Vagina (tissue), 2 donors: ENCODE data around the gene TNFRSF13B.

Experiments
- POLR2A ChIP-seq, 2 donors: fragments of 450-650 bp; IDR thresholded peaks; one replicate each; pipeline ENCODE4 v1.6.1; 2017; ENCODE audit warnings: antibody characterized with exemption in 2 of 2, mild to moderate bottlenecking in 2 of 2, moderate library complexity in 2 of 2
- POLR2AphosphoS5 ChIP-seq, 2 donors: sonication (generic); formaldehyde crosslinking; IDR thresholded peaks; one replicate each; pipeline ENCODE4 v1.9.0; 2017; ENCODE audit warnings: antibody characterized with exemption in 2 of 2, mild to moderate bottlenecking in 2 of 2, low read depth in 1 of 2; ENCODE audit not compliant: insufficient read depth in 1 of 2
- TF ChIP-seq, protein P1 (sequence below), 3 experiments: fragments of 450-650 bp in 2 of 3; fragments of 200-600 bp in 1 of 3; sonication (generic) in 1 of 3; IDR thresholded peaks; one replicate each; pipeline ENCODE4 v1.5.1; 2017 to 2019; ENCODE audit warnings: antibody characterized with exemption in 3 of 3, mild to moderate bottlenecking in 2 of 3, moderate library complexity in 2 of 3

DNA sequence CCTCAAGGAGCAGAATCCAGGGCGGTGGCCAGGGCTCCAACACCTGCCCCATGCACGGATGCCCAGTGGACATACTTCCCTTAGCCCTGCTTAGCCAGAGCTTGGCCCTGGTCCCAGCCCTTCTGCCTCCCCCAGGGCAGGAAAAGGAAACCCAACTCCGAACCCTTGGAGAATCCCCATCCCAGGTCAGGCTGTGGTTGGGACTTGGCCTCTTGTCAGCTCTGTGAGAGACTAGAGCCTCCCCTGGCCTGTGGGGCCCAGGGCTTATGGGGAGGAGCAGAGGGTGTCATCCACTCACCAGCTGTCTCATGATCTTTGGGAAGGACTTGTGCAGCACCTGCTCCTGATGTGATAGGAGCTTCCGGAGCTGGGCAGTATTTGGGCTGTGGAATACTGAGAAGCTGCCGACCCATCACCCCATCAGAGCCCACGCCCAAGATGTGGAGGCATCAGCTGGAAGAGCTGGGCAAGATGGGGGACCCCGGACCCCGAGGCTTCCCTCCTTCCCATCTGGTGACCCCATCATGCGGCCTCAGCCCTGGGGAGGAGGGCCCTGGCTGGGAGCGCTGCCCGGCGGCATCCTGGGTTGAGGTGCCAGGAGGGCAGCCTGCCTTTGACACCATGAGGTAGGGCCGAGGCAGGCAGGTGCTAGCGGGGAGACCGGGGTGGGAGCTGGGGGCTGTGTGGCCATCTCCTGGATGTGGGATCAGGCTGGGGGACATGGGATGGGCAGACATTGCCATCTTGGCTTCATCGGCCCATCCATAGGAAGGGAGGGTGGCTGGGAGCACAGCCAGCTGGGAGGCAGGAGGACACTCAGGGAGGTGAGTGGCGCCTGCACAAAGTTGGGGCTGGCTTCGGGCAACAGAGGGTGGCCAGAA lies 45.1 kb downstream of the TNFRSF13B start:
- TF ChIP-seq, protein P1, sequence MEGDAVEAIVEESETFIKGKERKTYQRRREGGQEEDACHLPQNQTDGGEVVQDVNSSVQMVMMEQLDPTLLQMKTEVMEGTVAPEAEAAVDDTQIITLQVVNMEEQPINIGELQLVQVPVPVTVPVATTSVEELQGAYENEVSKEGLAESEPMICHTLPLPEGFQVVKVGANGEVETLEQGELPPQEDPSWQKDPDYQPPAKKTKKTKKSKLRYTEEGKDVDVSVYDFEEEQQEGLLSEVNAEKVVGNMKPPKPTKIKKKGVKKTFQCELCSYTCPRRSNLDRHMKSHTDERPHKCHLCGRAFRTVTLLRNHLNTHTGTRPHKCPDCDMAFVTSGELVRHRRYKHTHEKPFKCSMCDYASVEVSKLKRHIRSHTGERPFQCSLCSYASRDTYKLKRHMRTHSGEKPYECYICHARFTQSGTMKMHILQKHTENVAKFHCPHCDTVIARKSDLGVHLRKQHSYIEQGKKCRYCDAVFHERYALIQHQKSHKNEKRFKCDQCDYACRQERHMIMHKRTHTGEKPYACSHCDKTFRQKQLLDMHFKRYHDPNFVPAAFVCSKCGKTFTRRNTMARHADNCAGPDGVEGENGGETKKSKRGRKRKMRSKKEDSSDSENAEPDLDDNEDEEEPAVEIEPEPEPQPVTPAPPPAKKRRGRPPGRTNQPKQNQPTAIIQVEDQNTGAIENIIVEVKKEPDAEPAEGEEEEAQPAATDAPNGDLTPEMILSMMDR (IDR thresholded peaks at IDR 0.05): no peak
- no peak for TF ChIP-seq POLR2A (IDR thresholded peaks at IDR 0.05)
- TF ChIP-seq POLR2AphosphoS5 (IDR thresholded peaks at IDR 0.05; ENCODE audit: insufficient read depth in 1 of 2, low read depth in 1 of 2): no peak
